ENCODE measurements around the gene TTLL7. TPM values are rescaled to one million over a fixed set of nuclear protein-coding genes. Genes with fewer than 3 reads are reported as not detected.

Gene TTLL7
- total and polyA plus RNA-seq, 10 donors, result 0.59 to 4.8 (median 3.0) TPM

DNA sequence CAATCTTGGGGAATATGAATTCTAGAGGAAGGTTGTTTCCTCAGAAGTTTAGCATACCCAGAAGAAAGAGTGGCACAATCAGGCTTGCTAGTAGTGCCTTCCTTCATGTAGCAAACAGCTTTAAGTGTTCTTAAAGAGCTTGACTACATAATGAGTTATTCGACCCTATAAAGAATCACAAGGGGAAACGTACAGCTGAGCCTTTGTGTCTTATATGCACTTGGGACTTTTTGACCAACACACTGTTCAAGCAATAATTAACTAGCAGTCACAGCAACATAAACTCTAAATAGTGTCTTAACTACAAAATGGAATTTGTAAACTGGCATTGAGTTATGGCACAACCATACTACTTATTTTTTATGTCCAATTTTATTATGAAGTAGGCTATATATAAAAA, 86.1 kb downstream of the TTLL7 start:
- no peak for DNase-seq
- H3K4me3 ChIP-seq, result no peak overlapping the region
- H3K9me3 ChIP-seq, result peaks cover 0 to 4% (median 0%) of the 10 kb centered on the region in 8 donors
- H3K27ac ChIP-seq, result no peak overlapping the region
- WGBS, 5 donors, result 63 to 78% (median 67%) methylated on average over 2 of the region's 2 CpGs
- H3K4me1 ChIP-seq, result no peaks in the 10 kb centered on the region
- no peaks in the 10 kb centered on the region for H3K36me3 ChIP-seq
- intact Hi-C loops (cut with DNase I; ENCODE audit: low total_unique reads), result no loop called here
- H3K27me3 ChIP-seq (replicated peaks in 1 of 7), result no peaks in the 10 kb centered on the region
- TF ChIP-seq POLR2AphosphoS5 (IDR thresholded peaks at IDR 0.05) (no peak), POLR2A (IDR thresholded peaks at IDR 0.05) (no peak)
- TF ChIP-seq, protein P1, sequence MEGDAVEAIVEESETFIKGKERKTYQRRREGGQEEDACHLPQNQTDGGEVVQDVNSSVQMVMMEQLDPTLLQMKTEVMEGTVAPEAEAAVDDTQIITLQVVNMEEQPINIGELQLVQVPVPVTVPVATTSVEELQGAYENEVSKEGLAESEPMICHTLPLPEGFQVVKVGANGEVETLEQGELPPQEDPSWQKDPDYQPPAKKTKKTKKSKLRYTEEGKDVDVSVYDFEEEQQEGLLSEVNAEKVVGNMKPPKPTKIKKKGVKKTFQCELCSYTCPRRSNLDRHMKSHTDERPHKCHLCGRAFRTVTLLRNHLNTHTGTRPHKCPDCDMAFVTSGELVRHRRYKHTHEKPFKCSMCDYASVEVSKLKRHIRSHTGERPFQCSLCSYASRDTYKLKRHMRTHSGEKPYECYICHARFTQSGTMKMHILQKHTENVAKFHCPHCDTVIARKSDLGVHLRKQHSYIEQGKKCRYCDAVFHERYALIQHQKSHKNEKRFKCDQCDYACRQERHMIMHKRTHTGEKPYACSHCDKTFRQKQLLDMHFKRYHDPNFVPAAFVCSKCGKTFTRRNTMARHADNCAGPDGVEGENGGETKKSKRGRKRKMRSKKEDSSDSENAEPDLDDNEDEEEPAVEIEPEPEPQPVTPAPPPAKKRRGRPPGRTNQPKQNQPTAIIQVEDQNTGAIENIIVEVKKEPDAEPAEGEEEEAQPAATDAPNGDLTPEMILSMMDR (IDR thresholded peaks at IDR 0.05 in 8 of 11, conservative IDR thresholded peaks at IDR 0.05 in 3 of 11), result no peak

- whole genome bisulfite sequencing, 5 donors, result 30 to 57% (median 38%) methylated on average over 3 of the region's 3 CpGs
- H3K4me1 ChIP-seq, result no peaks in the 10 kb centered on the region
- H3K36me3 ChIP-seq, result no peaks in the 10 kb centered on the region
- TF ChIP-seq POLR2AphosphoS5 (IDR thresholded peaks at IDR 0.05), result no peak
- no peak overlapping the region for H3K27ac ChIP-seq
- no peak for DNase-seq
- H3K9me3 ChIP-seq, result peaks cover 0 to 4% (median 0%) of the 10 kb centered on the region in 8 donors
- H3K27me3 ChIP-seq (replicated peaks in 1 of 7), result no peaks in the 10 kb centered on the region
- intact Hi-C loops (cut with DNase I; ENCODE audit: low total_unique reads), result no loop called here
- no peak overlapping the region for H3K4me3 ChIP-seq
These were observed 88.5 kb downstream of the TTLL7 start for GRCh38 chr1:83910461-83910860.

DNA sequence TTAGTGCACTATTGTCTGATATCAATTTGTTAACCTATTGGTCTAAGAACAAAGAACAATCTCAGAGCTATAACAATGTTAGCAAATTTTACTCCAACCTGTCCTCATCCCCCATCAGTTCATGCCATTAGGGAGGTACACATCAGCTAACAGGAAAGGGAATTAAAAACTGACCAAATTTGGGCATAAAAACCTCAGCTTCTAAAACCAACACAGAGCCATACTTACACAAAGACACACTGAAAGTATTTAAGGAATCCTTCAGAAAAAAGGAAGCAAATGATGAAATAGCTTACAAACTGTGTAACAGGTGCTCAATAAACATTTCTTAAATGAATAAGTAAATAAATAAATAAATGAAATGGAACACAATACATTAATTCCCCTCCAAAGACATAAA, 89.2 kb downstream of the TTLL7 start:
- intact Hi-C loops (cut with DNase I; ENCODE audit: low total_unique reads), result no loop called here
- DNase-seq, result no peak
- H3K9me3 ChIP-seq, result no peaks in the 10 kb centered on the region
- no peaks in the 10 kb centered on the region for H3K4me1 ChIP-seq
- TF ChIP-seq POLR2A (IDR thresholded peaks at IDR 0.05) (no peak), POLR2AphosphoS5 (IDR thresholded peaks at IDR 0.05) (no peak)
- TF ChIP-seq, protein P1 (IDR thresholded peaks at IDR 0.05 in 8 of 11, conservative IDR thresholded peaks at IDR 0.05 in 3 of 11), result no peak
- no peaks in the 10 kb centered on the region for H3K27me3 ChIP-seq (replicated peaks in 1 of 7)
- H3K27ac ChIP-seq, result no peak overlapping the region
- H3K4me3 ChIP-seq, result no peak overlapping the region
- H3K36me3 ChIP-seq, result no peaks in the 10 kb centered on the region

DNA sequence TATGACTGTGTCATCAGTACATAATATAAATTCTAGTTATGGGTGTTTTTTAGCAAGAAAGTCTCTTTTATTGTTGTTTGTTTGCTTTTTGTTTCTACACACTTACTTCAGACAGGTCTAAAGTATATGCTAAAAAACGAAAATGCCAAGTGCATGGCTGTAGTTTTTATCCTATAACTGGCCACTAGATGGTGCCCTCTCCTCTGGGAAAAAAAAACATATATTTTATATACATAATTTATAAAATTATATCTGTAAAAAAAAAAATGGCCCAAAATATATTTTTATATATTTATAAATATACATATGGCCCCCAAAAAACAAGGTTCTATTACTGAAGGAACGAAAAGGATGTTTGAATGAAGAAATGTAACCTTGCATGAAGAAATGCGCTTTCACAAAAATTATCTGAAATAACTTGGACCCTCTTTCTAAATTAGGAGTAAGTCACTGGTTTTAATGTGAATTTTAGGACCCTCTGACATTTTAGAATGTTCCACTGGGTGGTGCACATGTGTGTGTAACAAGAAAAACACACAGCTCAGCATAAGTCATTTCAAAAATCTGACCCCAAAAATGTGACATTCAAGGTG, 93.5 kb downstream of the TTLL7 start:
- TF ChIP-seq POLR2A (IDR thresholded peaks at IDR 0.05), result no peak
- TF ChIP-seq, protein P1 (IDR thresholded peaks at IDR 0.05 in 8 of 11, conservative IDR thresholded peaks at IDR 0.05 in 3 of 11), result peak in 8 of 11 experiments; percentile 40 to 75 (median 72)
- no peak for DNase-seq
- intact Hi-C loops (cut with DNase I; ENCODE audit: low total_unique reads), result no loop called here
- H3K27me3 ChIP-seq (replicated peaks in 1 of 7), result no peaks in the 10 kb centered on the region
- no peak overlapping the region for H3K4me3 ChIP-seq
- H3K27ac ChIP-seq, result no peak overlapping the region
- 40 to 51% (median 47%) methylated on average over 3 of the region's 3 CpGs for WGBS, 5 donors
- no peaks in the 10 kb centered on the region for H3K4me1 ChIP-seq
- H3K9me3 ChIP-seq, result no peaks in the 10 kb centered on the region
- H3K36me3 ChIP-seq, result no peaks in the 10 kb centered on the region
